GM23338 (cell line): ENCODE results near the gene DHRSX. TPM values are rescaled to one million over a fixed set of nuclear protein-coding genes. Genes with fewer than 3 reads are reported as not detected.

Experiments used
- ATAC-seq: fragments of 200-7000 bp; cut with Tn5 transposase; 3 replicates; pipeline ENCODE4 v1.9.1; 2020
- DNase-seq: peaks from one replicate; pipeline ENCODE4 v3.0.0-alpha.2; 2015; ENCODE audit warnings: low spot score
- H2AFZ ChIP-seq: fragments of 200-600 bp; sonication (generic); 2 replicates; pipeline ENCODE4 v1.8.0; 2016; ENCODE audit warnings: antibody characterized with exemption, mild to moderate bottlenecking, moderate library complexity
- H3F3A ChIP-seq: fragments of 200-600 bp; sonication (generic); replicated peaks from 2 replicates; pipeline ENCODE4 v1.8.0; 2017; ENCODE audit warnings: antibody characterized with exemption, mixed run types, low read depth
- H3K27ac ChIP-seq: fragments of 200-600 bp; sonication (generic); 2 replicates; pipeline ENCODE4 v1.6.1; 2016; ENCODE audit warnings: low read depth
- H3K27me3 ChIP-seq: fragments of 200-600 bp; sonication (generic); 2 replicates; pipeline ENCODE4 v1.8.0; 2016; ENCODE audit warnings: mild to moderate bottlenecking, mixed run types, moderate library complexity; ENCODE audit not compliant: insufficient read depth
- H3K36me3 ChIP-seq: fragments of 200-600 bp; sonication (generic); 2 replicates; pipeline ENCODE4 v1.8.0; 2016; ENCODE audit warnings: mild to moderate bottlenecking; ENCODE audit not compliant: insufficient read depth
- H3K4me1 ChIP-seq: fragments of 200-600 bp; sonication (generic); 2 replicates; pipeline ENCODE4 v1.8.0; 2016; ENCODE audit warnings: mild to moderate bottlenecking, moderate library complexity; ENCODE audit not compliant: insufficient read depth
- H3K4me2 ChIP-seq: fragments of 200-600 bp; sonication (generic); 2 replicates; pipeline ENCODE4 v1.7.1; 2017; ENCODE audit warnings: mixed run types
- H3K4me3 ChIP-seq: fragments of 200-600 bp; sonication (generic); 2 replicates; pipeline ENCODE4 v1.6.1; 2016; ENCODE audit warnings: mixed run types
- H3K79me2 ChIP-seq: fragments of 200-600 bp; sonication (generic); replicated peaks from 2 replicates; pipeline ENCODE4 v1.8.0; 2017; ENCODE audit warnings: mild to moderate bottlenecking; ENCODE audit not compliant: insufficient read depth
- H3K9me2 ChIP-seq: fragments of 200-600 bp; sonication (generic); 2 replicates; pipeline ENCODE4 v1.8.0; 2017; ENCODE audit not compliant: insufficient read depth
- H4K20me1 ChIP-seq: fragments of 200-600 bp; sonication (generic); replicated peaks from 2 replicates; pipeline ENCODE4 v1.8.0; 2017; ENCODE audit warnings: mild to moderate bottlenecking; ENCODE audit not compliant: insufficient read depth
- H3K27ac Mint-ChIP-seq: 2 replicates; pipeline ENCODE4 v1.8.0; 2020; ENCODE audit warnings: inconsistent platforms, mild to moderate bottlenecking, moderate library complexity, mixed read lengths
- H3K27me3 Mint-ChIP-seq: 3 replicates; pipeline ENCODE4 v1.8.0; 2022; ENCODE audit warnings: low read depth, mild to moderate bottlenecking, moderate library complexity, mixed read lengths, inconsistent platforms; ENCODE audit not compliant: insufficient read depth, poor library complexity
- H3K36me3 Mint-ChIP-seq: 3 replicates; pipeline ENCODE4 v1.8.0; 2021; ENCODE audit warnings: low read depth, mild to moderate bottlenecking, inconsistent platforms, moderate library complexity, mixed read lengths
- H3K4me1 Mint-ChIP-seq: 3 replicates; pipeline ENCODE4 v1.8.0; 2020; ENCODE audit warnings: mild to moderate bottlenecking, inconsistent platforms, mixed read lengths
- H3K4me3 Mint-ChIP-seq: 3 replicates; pipeline ENCODE4 v1.8.0; 2021; ENCODE audit warnings: moderate library complexity, mild to moderate bottlenecking, inconsistent platforms, mixed read lengths
- H3K9me3 Mint-ChIP-seq: 3 replicates; pipeline ENCODE4 v1.8.0; 2020; ENCODE audit warnings: moderate library complexity, mild to moderate bottlenecking, inconsistent platforms, mixed read lengths
- CREB1 ChIP-seq: fragments of 250-450 bp; sonication (Bioruptor Pico); IDR thresholded peaks from 2 replicates; pipeline ENCODE4 v1.5.0; 2020; ENCODE audit warnings: low read depth, mild to moderate bottlenecking, moderate library complexity
- EZH2 ChIP-seq: fragments of 200-600 bp; sonication (generic); IDR thresholded peaks from one replicate; pipeline ENCODE4 v1.8.0; 2017; ENCODE audit warnings: antibody characterized with exemption, mild to moderate bottlenecking, low read depth; ENCODE audit not compliant: unreplicated experiment
- EZH2phosphoT487 ChIP-seq: fragments of 200-600 bp; sonication (generic); IDR thresholded peaks from one replicate; pipeline ENCODE4 v1.8.1; 2018; ENCODE audit warnings: antibody characterized with exemption; ENCODE audit not compliant: unreplicated experiment
- JUNB ChIP-seq: IDR thresholded peaks from one replicate; pipeline ENCODE4 v1.6.1; 2016; ENCODE audit warnings: antibody characterized with exemption; ENCODE audit not compliant: unreplicated experiment
- NANOG ChIP-seq: IDR thresholded peaks from 2 replicates; pipeline ENCODE4 v1.6.1; 2016; ENCODE audit warnings: antibody characterized with exemption, borderline replicate concordance
- POLR2AphosphoS5 ChIP-seq: IDR thresholded peaks from 2 replicates; pipeline ENCODE4 v1.6.1; 2016; ENCODE audit warnings: antibody characterized with exemption, low read depth
- STAT1 ChIP-seq: IDR thresholded peaks from one replicate; pipeline ENCODE4 v1.6.1; 2016; ENCODE audit warnings: antibody characterized with exemption; ENCODE audit not compliant: unreplicated experiment
- ZNF114 ChIP-seq: fragments of 250-450 bp; sonication (Bioruptor Pico); IDR thresholded peaks from 2 replicates; pipeline ENCODE4 v1.5.0; 2020; ENCODE audit warnings: mild to moderate bottlenecking, moderate library complexity
- ZNF331 ChIP-seq: fragments of 250-450 bp; sonication (Bioruptor Pico); IDR thresholded peaks from 2 replicates; pipeline ENCODE4 v1.5.0; 2020; ENCODE audit warnings: low read depth, mild to moderate bottlenecking, moderate library complexity
- polyA plus RNA-seq: library from polyadenylated mRNA; unstranded; fragments of >200 nt; fragmentation: Nextera tagmentation; extraction: Ambion mirVana; gene quantifications from 2 replicates; pipeline ENCODE4 v1.2.1, GENCODE V29; 2016
- total RNA-seq: library from RNA; depleted of rRNA; stranded (reverse); fragments of >200 nt; shearing (Covaris generic); gene quantifications from 2 replicates; pipeline ENCODE4 v1.2.3, GENCODE V29; 2014
- TF ChIP-seq, protein P1 (sequence below): fragments of 250-450 bp; sonication (Bioruptor Pico); IDR thresholded peaks from 2 replicates; pipeline ENCODE4 v1.5.0; 2020; ENCODE audit warnings: mild to moderate bottlenecking, moderate library complexity
- TF ChIP-seq, protein P2 (sequence below): IDR thresholded peaks from 2 replicates; pipeline ENCODE4 v1.6.1; 2016; ENCODE audit warnings: antibody characterized with exemption
- TF ChIP-seq, protein P3 (sequence below): IDR thresholded peaks from one replicate; pipeline ENCODE4 v1.6.1; 2018; ENCODE audit warnings: antibody characterized with exemption; ENCODE audit not compliant: unreplicated experiment
- TF ChIP-seq, protein P4 (sequence below), 2 experiments: fragments of 200-600 bp in 1 of 2; sonication (generic) in 1 of 2; conservative IDR thresholded peaks; 2 replicates each; pipeline versions ENCODE4 v1.5.1 to v1.6.1; 2016 to 2017; ENCODE audit warnings: antibody characterized with exemption in 2 of 2, low read depth in 2 of 2, mild to moderate bottlenecking in 2 of 2, moderate library complexity in 1 of 2

The DHRSX gene
- total and polyA plus RNA-seq, 2 experiments from 2014 or later: 33.9 to 43.0 TPM

DNA sequence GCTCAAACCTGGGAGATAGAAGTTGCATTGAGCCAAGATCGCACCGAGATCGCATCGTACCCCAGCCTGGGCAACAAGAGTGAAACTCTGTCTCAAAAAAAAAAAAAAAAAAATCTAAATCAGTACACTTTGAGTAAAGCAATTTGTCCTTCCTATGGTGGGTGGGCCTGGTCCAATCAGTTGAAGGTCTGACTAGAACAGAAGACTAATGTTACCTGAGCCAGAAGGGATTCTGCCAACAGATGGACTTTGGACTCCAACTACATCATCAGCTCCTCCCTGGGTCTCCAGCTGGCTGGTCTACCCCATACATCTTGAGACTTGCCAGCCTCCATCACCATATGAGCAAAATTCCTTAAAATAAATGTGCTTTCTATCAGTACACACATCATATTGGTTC, 155.2 kb downstream of the DHRSX start:
- no peak overlapping the region for H3K4me3 ChIP-seq
- H3K79me2 ChIP-seq: peaks cover 14% of the 10 kb centered on the region
- Mint-ChIP-seq H3K36me3 (peaks cover 66% of the 10 kb centered on the region), H3K27ac (no peak overlapping the region), H3K4me1 (peaks cover 8% of the 10 kb centered on the region), H3K9me3 (peaks cover 33% of the 10 kb centered on the region), H3K27me3 (peaks cover 6% of the 10 kb centered on the region), H3K4me3 (no peak overlapping the region)
- H3F3A ChIP-seq: no peaks in the 10 kb centered on the region
- no peak overlapping the region for H2AFZ ChIP-seq
- H3K27me3 ChIP-seq: no peaks in the 10 kb centered on the region
- no peaks in the 10 kb centered on the region for H4K20me1 ChIP-seq
- H3K4me1 ChIP-seq: peaks cover 7% of the 10 kb centered on the region; the same call in 1 of the 2 replicates
- no peak for DNase-seq
- TF ChIP-seq EZH2phosphoT487 (no peak), ZNF331 (CRISPR knock-in tag) (no peak), JUNB (no peak), POLR2AphosphoS5 (no peak), ZNF114 (CRISPR knock-in tag) (no peak), NANOG (no peak), STAT1 (no peak), CREB1 (no peak), EZH2 (no peak)
- TF ChIP-seq, protein P1, sequence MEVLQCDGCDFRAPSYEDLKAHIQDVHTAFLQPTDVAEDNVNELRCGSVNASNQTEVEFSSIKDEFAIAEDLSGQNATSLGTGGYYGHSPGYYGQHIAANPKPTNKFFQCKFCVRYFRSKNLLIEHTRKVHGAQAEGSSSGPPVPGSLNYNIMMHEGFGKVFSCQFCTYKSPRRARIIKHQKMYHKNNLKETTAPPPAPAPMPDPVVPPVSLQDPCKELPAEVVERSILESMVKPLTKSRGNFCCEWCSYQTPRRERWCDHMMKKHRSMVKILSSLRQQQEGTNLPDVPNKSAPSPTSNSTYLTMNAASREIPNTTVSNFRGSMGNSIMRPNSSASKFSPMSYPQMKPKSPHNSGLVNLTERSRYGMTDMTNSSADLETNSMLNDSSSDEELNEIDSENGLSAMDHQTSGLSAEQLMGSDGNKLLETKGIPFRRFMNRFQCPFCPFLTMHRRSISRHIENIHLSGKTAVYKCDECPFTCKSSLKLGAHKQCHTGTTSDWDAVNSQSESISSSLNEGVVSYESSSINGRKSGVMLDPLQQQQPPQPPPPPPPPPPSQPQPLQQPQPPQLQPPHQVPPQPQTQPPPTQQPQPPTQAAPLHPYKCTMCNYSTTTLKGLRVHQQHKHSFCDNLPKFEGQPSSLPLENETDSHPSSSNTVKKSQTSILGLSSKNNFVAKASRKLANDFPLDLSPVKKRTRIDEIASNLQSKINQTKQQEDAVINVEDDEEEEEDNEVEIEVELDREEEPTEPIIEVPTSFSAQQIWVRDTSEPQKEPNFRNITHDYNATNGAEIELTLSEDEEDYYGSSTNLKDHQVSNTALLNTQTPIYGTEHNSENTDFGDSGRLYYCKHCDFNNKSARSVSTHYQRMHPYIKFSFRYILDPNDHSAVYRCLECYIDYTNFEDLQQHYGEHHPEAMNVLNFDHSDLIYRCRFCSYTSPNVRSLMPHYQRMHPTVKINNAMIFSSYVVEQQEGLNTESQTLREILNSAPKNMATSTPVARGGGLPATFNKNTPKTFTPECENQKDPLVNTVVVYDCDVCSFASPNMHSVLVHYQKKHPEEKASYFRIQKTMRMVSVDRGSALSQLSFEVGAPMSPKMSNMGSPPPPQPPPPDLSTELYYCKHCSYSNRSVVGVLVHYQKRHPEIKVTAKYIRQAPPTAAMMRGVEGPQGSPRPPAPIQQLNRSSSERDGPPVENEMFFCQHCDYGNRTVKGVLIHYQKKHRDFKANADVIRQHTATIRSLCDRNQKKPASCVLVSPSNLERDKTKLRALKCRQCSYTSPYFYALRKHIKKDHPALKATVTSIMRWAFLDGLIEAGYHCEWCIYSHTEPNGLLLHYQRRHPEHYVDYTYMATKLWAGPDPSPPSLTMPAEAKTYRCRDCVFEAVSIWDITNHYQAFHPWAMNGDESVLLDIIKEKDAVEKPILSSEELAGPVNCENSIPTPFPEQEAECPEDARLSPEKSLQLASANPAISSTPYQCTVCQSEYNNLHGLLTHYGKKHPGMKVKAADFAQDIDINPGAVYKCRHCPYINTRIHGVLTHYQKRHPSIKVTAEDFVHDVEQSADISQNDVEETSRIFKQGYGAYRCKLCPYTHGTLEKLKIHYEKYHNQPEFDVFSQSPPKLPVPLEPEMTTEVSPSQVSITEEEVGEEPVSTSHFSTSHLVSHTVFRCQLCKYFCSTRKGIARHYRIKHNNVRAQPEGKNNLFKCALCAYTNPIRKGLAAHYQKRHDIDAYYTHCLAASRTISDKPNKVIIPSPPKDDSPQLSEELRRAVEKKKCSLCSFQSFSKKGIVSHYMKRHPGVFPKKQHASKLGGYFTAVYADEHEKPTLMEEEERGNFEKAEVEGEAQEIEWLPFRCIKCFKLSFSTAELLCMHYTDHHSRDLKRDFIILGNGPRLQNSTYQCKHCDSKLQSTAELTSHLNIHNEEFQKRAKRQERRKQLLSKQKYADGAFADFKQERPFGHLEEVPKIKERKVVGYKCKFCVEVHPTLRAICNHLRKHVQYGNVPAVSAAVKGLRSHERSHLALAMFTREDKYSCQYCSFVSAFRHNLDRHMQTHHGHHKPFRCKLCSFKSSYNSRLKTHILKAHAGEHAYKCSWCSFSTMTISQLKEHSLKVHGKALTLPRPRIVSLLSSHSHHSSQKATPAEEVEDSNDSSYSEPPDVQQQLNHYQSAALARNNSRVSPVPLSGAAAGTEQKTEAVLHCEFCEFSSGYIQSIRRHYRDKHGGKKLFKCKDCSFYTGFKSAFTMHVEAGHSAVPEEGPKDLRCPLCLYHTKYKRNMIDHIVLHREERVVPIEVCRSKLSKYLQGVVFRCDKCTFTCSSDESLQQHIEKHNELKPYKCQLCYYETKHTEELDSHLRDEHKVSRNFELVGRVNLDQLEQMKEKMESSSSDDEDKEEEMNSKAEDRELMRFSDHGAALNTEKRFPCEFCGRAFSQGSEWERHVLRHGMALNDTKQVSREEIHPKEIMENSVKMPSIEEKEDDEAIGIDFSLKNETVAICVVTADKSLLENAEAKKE (CRISPR knock-in tag): no peak
- TF ChIP-seq, protein P2, sequence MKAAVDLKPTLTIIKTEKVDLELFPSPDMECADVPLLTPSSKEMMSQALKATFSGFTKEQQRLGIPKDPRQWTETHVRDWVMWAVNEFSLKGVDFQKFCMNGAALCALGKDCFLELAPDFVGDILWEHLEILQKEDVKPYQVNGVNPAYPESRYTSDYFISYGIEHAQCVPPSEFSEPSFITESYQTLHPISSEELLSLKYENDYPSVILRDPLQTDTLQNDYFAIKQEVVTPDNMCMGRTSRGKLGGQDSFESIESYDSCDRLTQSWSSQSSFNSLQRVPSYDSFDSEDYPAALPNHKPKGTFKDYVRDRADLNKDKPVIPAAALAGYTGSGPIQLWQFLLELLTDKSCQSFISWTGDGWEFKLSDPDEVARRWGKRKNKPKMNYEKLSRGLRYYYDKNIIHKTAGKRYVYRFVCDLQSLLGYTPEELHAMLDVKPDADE: no peak
- TF ChIP-seq, protein P3, sequence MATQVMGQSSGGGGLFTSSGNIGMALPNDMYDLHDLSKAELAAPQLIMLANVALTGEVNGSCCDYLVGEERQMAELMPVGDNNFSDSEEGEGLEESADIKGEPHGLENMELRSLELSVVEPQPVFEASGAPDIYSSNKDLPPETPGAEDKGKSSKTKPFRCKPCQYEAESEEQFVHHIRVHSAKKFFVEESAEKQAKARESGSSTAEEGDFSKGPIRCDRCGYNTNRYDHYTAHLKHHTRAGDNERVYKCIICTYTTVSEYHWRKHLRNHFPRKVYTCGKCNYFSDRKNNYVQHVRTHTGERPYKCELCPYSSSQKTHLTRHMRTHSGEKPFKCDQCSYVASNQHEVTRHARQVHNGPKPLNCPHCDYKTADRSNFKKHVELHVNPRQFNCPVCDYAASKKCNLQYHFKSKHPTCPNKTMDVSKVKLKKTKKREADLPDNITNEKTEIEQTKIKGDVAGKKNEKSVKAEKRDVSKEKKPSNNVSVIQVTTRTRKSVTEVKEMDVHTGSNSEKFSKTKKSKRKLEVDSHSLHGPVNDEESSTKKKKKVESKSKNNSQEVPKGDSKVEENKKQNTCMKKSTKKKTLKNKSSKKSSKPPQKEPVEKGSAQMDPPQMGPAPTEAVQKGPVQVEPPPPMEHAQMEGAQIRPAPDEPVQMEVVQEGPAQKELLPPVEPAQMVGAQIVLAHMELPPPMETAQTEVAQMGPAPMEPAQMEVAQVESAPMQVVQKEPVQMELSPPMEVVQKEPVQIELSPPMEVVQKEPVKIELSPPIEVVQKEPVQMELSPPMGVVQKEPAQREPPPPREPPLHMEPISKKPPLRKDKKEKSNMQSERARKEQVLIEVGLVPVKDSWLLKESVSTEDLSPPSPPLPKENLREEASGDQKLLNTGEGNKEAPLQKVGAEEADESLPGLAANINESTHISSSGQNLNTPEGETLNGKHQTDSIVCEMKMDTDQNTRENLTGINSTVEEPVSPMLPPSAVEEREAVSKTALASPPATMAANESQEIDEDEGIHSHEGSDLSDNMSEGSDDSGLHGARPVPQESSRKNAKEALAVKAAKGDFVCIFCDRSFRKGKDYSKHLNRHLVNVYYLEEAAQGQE: no peak
- TF ChIP-seq, protein P4, sequence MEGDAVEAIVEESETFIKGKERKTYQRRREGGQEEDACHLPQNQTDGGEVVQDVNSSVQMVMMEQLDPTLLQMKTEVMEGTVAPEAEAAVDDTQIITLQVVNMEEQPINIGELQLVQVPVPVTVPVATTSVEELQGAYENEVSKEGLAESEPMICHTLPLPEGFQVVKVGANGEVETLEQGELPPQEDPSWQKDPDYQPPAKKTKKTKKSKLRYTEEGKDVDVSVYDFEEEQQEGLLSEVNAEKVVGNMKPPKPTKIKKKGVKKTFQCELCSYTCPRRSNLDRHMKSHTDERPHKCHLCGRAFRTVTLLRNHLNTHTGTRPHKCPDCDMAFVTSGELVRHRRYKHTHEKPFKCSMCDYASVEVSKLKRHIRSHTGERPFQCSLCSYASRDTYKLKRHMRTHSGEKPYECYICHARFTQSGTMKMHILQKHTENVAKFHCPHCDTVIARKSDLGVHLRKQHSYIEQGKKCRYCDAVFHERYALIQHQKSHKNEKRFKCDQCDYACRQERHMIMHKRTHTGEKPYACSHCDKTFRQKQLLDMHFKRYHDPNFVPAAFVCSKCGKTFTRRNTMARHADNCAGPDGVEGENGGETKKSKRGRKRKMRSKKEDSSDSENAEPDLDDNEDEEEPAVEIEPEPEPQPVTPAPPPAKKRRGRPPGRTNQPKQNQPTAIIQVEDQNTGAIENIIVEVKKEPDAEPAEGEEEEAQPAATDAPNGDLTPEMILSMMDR (conservative IDR thresholded peaks at IDR 0.05; ENCODE audit: low read depth in 2 of 2): no peak
- no peak overlapping the region for H3K4me2 ChIP-seq
- no peaks in the 10 kb centered on the region for H3K9me2 ChIP-seq
- no peaks in the 10 kb centered on the region for H3K36me3 ChIP-seq
- no peak for ATAC-seq
- H3K27ac ChIP-seq: no peak overlapping the region
